Putamen (tissue), 1 donor: ENCODE measurements around the gene TUBGCP6.
A peak's percentile ranks its signal among the peaks of the same experiment; 100 is the strongest.

ENCODE experiments used
- DNase-seq: peaks from one replicate; pipeline ENCODE4 v3.0.0-alpha.2; 2016; ENCODE audit warnings: low spot score

Gene TUBGCP6

GRCh38 chr22:50196256-50196655 is 48.6 kb downstream of the TUBGCP6 start:
- DNase-seq = no peak

DNA sequence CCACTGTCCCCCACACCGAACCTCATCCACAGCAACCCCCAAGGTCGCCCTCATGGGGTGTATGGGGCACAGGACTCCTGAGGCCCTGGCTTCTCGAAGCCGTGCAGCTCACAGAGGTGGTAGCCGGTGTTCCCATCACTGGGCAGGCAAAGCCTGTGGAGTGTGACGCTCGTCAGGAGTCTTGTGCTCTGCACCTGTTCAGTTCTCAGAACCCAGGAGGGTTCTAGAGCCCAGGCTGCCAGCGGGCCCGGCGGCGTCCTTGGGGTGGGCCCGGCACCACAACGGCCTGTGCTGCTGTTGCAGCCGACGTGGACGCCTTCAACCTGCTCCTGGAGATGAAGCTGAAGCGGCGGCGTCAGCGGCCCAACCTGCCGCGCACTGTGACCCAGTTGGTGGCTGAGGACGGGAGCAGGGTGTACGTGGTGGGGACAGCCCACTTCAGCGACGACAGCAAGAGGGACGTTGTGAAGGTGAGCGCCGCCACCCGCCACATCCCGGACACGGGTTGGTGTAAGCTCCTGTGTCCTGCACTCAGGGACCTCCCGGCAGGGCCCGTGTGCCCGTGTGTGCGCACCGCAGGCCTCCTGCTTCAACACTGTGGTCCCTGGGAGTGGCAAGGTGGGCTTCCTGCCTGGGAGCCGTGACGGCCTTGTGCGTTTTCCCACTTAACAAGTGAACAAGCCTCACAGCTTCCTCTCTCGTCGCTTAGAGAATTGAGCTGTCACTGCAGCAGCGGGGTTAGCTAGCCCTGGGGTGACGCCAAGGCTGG is 50.6 kb downstream of the TUBGCP6 start:
- DNase-seq = no peak

DNA sequence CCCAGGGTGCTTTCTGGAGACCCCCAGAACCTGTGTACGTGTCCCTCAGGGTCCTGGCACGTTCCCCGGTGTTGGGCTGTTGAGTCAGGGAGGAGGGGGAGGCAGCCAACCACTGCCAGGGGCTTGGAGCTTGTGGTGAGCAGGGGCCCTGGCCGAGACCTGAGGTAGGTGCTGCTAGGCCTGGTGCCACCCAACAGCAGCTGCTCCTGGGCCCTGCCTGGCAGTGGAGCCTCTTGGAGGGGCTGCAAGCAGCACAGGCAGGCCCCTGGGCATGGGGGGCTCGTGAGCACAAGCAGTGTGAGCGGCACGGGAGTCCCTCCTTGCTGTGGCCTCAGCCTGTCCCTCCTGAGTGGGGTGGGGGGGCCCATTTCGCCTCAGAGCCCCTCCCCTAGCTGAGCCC is 51.2 kb downstream of the TUBGCP6 start:
- DNase-seq = no peak

GRCh38 chr22:50192436-50193204 is 52.2 kb downstream of the TUBGCP6 start:
- DNase-seq = no peak

DNA sequence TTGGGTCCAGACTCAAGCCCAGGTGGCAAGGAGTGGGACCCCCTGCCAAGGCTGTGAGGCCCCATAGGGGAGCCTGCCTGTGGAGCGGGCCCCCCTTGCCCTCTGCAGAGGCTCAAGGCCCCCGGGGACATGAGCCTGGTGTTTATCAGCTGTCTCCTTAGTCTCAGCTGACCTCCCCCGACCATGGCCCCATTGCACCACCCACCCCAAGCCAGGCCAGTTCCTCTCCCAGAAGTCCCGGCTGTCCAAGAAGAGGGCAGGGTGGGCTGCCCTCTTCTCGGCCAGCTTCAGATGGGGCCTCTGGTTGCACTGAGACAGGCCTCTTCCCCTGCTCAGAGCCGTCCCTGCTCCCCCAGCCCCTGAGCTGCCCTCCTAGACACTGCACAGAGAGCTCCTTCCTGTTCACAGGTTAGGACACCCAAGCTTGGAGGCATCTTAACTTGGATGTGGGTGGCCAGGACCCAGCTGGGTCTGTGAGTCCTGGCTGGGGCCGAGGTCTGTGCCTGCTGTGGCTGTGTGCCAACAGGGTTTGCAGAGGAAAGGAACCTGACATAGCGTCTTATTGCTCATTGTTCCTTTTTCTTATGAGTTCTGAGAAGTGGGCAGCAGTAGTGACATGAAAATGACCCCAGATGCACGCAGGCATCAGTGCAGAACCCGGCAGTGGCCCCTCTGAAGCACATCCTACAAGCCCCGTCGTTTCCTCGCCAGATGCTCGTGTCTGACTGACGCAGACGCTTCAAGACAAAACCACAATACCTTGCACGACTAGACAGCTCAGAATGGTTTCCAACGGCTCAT is 53.7 kb downstream of the TUBGCP6 start:
- no peak for DNase-seq

- no peak for DNase-seq
These were observed 54.5 kb downstream of the TUBGCP6 start for GRCh38 chr22:50190182-50190940.

DNA sequence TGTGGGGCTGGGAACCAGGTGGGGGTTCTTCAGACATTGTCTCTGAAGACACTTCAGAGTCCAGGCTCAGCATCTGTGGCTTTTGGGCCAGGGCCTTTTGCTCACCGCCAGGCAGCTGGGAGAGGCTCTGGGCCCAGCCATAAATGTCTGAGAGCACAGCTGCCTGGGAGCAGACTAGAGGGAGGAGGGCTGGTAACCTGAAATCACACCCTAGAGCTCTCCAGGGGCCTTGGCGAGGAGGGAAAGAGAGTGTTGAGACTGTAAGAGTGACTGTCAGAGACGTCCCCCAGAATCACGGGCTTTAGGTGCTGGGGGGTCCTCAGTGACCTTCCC is 55.0 kb downstream of the TUBGCP6 start:
- no peak for DNase-seq

DNA sequence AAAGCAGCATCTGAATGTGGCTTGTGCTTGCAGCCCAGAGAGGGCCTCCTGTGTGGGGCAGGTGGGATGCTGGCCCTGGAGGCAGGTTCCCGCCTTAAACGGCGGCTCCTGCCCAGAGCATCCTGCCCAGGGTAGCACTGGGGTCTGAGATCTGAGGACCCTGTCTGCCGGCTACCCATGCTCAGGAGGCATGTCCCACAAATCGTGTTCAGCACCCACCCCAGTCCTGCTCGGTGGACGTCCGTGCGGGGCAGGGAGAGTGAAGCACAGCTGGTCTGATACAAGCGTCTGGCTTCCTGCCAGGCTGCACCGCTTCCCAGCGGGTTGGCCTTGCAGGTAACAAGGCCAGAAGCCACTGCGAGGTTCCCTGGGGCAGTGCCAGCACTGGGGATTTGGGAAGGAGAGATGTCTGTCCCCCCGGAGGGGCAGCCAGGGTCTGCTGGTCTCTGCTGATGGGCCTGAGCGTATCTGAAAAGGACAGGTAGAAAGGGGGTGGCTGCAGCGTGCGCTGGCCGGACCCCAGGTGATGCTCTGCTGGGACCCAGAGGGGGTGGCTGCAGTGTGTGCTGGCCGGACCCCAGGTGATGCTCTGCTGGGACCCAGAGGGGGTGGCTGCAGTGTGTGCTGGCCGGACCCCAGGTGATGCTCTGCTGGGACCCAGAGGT is 55.5 kb downstream of the TUBGCP6 start:
- DNase-seq = no peak

DNA sequence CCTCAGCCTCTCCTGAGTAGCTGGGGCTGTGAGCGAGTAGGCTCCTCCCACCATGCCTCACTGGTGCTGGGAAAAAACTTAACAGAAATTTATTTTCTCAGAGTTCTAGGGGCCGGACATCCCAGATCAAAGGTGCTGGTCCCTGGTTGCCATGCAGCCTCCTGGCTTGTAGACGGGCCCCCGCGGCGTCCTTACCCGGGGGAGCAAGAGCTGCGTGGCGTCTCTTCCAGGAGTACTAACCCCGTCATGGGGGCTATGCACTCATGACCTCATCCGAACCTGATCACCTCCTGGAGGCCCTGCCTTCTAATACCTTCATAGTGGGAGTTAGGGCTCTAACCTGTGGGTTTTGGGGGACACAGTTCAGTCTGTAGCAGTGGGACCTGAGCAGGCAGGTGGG is 56.5 kb downstream of the TUBGCP6 start:
- no peak for DNase-seq

GRCh38 chr22:50186761-50187523 is 57.9 kb downstream of the TUBGCP6 start:
- DNase-seq = no peak

DNA sequence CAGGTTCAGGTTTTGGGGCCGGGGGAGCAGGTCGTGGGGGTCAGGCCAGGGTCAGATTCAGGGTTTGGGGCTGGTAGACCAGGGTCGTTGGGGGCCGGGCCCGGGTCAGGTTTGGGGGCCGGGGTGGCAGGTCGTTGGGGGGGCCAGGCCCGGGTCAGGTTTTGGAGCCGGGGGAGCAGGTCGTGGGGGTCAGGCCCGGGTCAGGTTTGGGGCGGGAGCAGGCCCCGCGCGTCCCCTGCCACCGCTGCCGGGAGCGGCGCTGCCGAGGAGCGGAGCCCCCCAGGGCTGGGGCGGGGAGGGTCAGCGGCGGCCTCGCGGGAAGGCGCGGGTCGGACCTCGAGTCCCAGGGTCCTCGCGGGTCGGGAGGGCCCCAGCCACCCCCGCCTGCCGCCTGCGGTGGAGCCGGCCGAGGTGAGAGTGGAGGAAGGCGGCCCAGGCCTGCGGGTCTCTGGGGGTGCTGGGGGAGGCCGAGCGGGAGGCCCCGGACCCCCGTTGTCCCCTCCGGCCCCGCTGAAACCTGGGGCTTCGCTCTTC is 58.6 kb downstream of the TUBGCP6 start:
- no peak for DNase-seq

- peak; percentile 88 for DNase-seq
These were observed 59.3 kb downstream of the TUBGCP6 start, which contains the start of gene TRABD for GRCh38 chr22:50185375-50186087. TRABD (plus strand) TSS chr22:50185913; CDS start chr22:50193061, 7,148 bp downstream.

GRCh38 chr22:50184902-50185374 is 59.9 kb downstream of the TUBGCP6 start:
- DNase-seq = no peak

GRCh38 chr22:50184004-50184901 is 60.6 kb downstream of the TUBGCP6 start:
- no peak for DNase-seq

- no peak for DNase-seq
These were observed 61.5 kb downstream of the TUBGCP6 start for GRCh38 chr22:50183141-50183971.

GRCh38 chr22:50182176-50183081 is 62.4 kb downstream of the TUBGCP6 start:
- no peak for DNase-seq
